ENCODE measurements around the gene ZMYM4.
"Not testable (repeated sequence)": the region's sequence is repeated elsewhere in the genome, so short reads cannot be mapped to it uniquely, and the experiment has no call there.

The ZMYM4 gene

DNA sequence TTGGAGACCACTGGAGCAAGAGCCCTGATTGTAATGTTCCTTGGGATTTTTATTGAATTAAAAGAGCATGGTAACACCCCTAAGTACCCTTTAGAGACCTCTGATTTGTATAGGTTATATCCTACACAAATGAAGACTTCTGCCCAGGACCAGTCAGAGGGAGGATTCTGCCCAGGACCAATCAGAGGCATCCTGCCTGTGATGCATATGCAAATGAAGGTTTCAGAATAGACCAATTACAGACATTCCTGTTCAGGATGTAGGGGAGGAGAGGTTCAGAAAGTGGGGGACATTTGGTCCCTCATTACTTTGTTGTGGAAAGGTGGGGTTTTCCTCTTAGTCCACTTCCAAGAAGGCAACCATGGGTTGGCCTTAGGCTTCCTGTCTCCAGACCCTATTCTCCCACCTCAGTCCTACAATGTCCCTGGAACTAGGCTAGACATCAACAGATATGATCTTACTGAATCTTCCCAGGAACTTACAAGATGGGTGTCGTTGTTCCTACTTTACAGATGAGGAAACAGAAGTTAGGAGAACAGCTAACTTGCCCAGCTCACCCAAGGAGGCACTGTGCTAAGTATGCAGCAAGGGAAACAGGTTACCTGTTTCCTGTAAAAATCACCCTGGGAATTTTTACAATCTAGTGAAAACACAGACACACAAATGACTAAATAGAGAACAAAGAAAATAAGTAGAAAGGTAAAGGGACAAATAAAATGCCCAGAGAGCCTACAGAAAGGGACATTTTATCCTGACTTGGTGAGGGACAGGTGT is 38.7 kb upstream of the ZMYM4 start:
- H3K4me1 ChIP-seq: no peaks in the 10 kb centered on the region
- H3K27me3 ChIP-seq: no peaks in the 10 kb centered on the region
- no peaks in the 10 kb centered on the region for H3K36me3 ChIP-seq
- no peak overlapping the region for H3K27ac ChIP-seq
- TF ChIP-seq, protein P1, sequence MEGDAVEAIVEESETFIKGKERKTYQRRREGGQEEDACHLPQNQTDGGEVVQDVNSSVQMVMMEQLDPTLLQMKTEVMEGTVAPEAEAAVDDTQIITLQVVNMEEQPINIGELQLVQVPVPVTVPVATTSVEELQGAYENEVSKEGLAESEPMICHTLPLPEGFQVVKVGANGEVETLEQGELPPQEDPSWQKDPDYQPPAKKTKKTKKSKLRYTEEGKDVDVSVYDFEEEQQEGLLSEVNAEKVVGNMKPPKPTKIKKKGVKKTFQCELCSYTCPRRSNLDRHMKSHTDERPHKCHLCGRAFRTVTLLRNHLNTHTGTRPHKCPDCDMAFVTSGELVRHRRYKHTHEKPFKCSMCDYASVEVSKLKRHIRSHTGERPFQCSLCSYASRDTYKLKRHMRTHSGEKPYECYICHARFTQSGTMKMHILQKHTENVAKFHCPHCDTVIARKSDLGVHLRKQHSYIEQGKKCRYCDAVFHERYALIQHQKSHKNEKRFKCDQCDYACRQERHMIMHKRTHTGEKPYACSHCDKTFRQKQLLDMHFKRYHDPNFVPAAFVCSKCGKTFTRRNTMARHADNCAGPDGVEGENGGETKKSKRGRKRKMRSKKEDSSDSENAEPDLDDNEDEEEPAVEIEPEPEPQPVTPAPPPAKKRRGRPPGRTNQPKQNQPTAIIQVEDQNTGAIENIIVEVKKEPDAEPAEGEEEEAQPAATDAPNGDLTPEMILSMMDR (IDR thresholded peaks at IDR 0.05): no peak
- intact Hi-C loops (cut with DNase I; ENCODE audit: low total_unique reads): no loop called here
- H3K9me3 ChIP-seq: no peaks in the 10 kb centered on the region
- no peak for DNase-seq
- H3K4me3 ChIP-seq: no peak overlapping the region

DNA sequence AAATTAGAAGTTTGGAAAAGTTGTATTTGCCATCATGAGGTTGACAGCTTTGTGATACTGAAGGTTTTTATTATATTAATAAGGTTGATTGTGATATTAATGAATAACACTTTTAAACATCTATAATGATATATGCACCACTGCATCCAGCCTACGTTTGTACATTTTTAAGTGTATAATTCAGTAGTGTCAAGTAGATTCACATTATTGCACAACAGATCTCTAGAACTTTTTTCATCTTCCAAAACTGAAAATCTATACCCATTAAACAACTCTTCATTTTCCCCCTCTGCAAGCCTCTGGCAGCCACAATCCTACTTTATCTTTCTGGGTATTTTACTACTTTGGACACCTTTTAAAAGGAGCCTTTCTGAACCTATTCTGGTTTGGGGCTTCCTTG is 37.2 kb upstream of the ZMYM4 start:
- Histone ChIP-seq H3K27me3 (no peaks in the 10 kb centered on the region), H3K27ac (no peak overlapping the region), H3K4me1 (no peaks in the 10 kb centered on the region), H3K4me3 (no peak overlapping the region), H3K9me3 (no peaks in the 10 kb centered on the region), H3K36me3 (no peaks in the 10 kb centered on the region)
- no peak for DNase-seq
- TF ChIP-seq, protein P1 (IDR thresholded peaks at IDR 0.05): no peak
- intact Hi-C loops (cut with DNase I; ENCODE audit: low total_unique reads): no loop called here

DNA sequence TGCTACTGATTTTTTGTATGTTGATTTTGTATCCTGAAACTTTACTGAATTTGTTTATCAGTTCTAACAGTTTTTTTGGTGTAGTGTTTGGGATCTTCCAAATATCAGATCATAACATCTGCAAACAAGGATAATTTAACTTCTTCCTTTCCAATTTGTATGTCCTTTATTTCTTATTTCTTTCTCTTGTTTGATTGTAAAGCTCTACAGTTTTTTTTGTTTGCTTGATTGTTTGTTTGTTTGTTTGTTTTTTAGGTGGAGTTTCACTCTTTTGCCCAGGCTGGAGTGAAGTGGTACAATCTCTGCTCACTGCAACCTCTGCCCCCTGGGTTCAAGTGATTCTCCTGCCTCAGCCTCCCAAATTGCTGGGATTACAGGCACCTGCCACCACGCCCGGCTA is 31.7 kb upstream of the ZMYM4 start:
- H3K36me3 ChIP-seq; H3K9me3 ChIP-seq; H3K4me3 ChIP-seq; H3K27ac ChIP-seq; H3K27me3 ChIP-seq; intact Hi-C loops (cut with DNase I; ENCODE audit: low total_unique reads); DNase-seq; H3K4me1 ChIP-seq: not testable (repeated sequence)

DNA sequence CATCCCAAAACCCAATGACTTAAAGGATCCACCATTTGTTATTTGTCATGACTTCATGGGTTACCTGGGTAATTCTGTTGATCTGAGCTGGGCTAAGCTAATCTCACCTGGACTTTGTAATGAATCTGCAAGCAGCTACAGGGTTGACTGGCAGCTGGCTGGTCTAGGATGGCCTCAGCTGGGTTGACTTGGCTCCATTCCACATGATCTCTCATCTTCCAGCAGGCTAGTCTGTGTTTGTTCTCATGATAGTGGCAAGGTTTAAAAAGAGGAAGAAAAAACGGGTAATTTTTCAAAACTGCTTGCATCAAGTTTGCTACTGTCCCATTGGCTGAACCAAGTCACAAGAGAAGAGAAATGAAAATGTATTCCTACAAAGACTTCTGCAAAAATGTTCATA is 24.8 kb upstream of the ZMYM4 start:
- H3K27ac ChIP-seq: no peak overlapping the region
- no peak for DNase-seq
- intact Hi-C loops (cut with DNase I; ENCODE audit: low total_unique reads): no loop called here

DNA sequence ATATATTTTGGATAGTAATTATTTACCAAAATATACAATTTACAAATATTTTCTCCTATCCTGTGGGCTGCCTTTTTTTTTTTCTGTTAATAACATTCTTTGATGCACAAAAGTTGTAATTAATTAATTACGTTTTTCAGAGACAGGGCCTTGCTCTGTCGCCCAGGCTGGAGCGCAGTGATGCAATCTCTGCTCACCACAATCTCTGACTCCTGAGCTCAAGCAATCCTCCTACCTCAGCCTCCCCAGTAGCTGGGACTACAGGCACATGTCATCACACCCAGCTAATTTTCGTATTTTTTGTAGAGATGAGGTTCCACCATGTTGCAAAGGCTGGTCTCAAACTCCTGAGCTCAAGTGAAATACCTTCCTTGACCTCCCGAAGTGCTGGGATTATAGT is 21.3 kb upstream of the ZMYM4 start:
- H3K4me1 ChIP-seq: no peaks in the 10 kb centered on the region
- DNase-seq: no peak
- H3K36me3 ChIP-seq: no peaks in the 10 kb centered on the region
- H3K9me3 ChIP-seq: no peaks in the 10 kb centered on the region
- H3K4me3 ChIP-seq: no peak overlapping the region
- intact Hi-C loops (cut with DNase I; ENCODE audit: low total_unique reads): no loop called here
- H3K27ac ChIP-seq: no peak overlapping the region
- TF ChIP-seq, protein P1 (IDR thresholded peaks at IDR 0.05): no peak
- H3K27me3 ChIP-seq: no peaks in the 10 kb centered on the region

More for the DNA sequence above, 24.8 kb upstream of the ZMYM4 start:
- Histone ChIP-seq H3K27me3 (no peaks in the 10 kb centered on the region), H3K9me3 (no peaks in the 10 kb centered on the region), H3K4me3 (no peak overlapping the region), H3K4me1 (no peaks in the 10 kb centered on the region), H3K36me3 (no peaks in the 10 kb centered on the region)
- TF ChIP-seq, protein P1 (IDR thresholded peaks at IDR 0.05): no peak

DNA sequence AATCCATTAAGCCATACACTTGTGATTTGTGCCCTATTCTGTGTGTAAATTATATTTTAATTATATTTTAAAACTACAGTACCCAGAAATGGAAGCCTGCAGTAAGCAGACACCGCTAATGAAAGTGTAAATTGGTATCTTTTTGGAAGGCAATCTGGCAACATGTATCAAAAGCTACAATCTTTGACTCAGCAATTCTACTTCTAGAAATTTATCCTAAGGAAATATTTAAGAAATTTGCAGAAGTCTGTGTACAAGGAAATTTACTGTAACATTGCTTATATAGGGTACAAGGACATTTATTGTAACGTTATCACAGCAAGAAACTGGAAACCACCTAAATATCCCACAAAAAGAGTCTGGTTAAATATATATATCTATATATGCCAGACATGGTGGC is 14.6 kb upstream of the ZMYM4 start:
- TF ChIP-seq, protein P1 (IDR thresholded peaks at IDR 0.05): no peak
- H3K27me3 ChIP-seq: no peaks in the 10 kb centered on the region
- H3K4me1 ChIP-seq: no peaks in the 10 kb centered on the region
- no peaks in the 10 kb centered on the region for H3K9me3 ChIP-seq
- no peaks in the 10 kb centered on the region for H3K36me3 ChIP-seq
- no peak for DNase-seq
- no peak overlapping the region for H3K4me3 ChIP-seq
- intact Hi-C loops (cut with DNase I; ENCODE audit: low total_unique reads): no loop called here
- no peak overlapping the region for H3K27ac ChIP-seq

Data from tibial artery (tissue), 4 donors.